ENCODE results near the gene ZNF282.
"Not testable (repeated sequence)": the region's sequence is repeated elsewhere in the genome, so short reads cannot be mapped to it uniquely, and the experiment has no call there.

Gene ZNF282

GRCh38 chr7:149207324-149208035 is 12.1 kb downstream of the ZNF282 start:
- Mint-ChIP-seq H3K9me3 (no peaks in the 10 kb centered on the region), H3K4me3 (no peak overlapping the region), H3K4me1 (peaks cover 6% of the 10 kb centered on the region), H3K27ac (peak overlapping the region in 1 of 2 donors; percentile 68), H3K27me3 (no peaks in the 10 kb centered on the region)
- DNase-seq = no peak
- no peak for ATAC-seq

GRCh38 chr7:149209518-149210269 is 14.3 kb downstream of the ZNF282 start:
- peaks cover 6% of the 10 kb centered on the region for H3K4me1 Mint-ChIP-seq
- no peak overlapping the region for H3K27ac Mint-ChIP-seq
- no peak overlapping the region for H3K4me3 Mint-ChIP-seq

GRCh38 chr7:149210551-149210950 is 15.2 kb downstream of the ZNF282 start:
- ATAC-seq (no peak), DNase-seq (no peak)
- Mint-ChIP-seq H3K4me1 (peaks cover 6% of the 10 kb centered on the region), H3K27ac (no peak overlapping the region), H3K9me3 (no peaks in the 10 kb centered on the region), H3K4me3 (no peak overlapping the region), H3K27me3 (no peaks in the 10 kb centered on the region)

More at GRCh38 chr7:149209518-149210269, 14.3 kb downstream of the ZNF282 start:
- Mint-ChIP-seq H3K27me3 (no peaks in the 10 kb centered on the region), H3K9me3 (no peaks in the 10 kb centered on the region)
- ATAC-seq = peak; percentile 84
- peak; percentile 35 to 64 for DNase-seq

GRCh38 chr7:149214020-149214720 is 18.8 kb downstream of the ZNF282 start:
- no peak for DNase-seq
- no peak for ATAC-seq
- peaks cover 5% of the 10 kb centered on the region for H3K4me1 Mint-ChIP-seq
- H3K9me3 Mint-ChIP-seq = no peaks in the 10 kb centered on the region
- H3K27me3 Mint-ChIP-seq = no peaks in the 10 kb centered on the region
- no peak overlapping the region for H3K4me3 Mint-ChIP-seq
- peak overlapping the region in 1 of 2 donors; percentile 38 for H3K27ac Mint-ChIP-seq

GRCh38 chr7:149216402-149216801 is 21.1 kb downstream of the ZNF282 start:
- H3K4me1 Mint-ChIP-seq = no peaks in the 10 kb centered on the region
- ATAC-seq (no peak), DNase-seq (no peak)
- no peaks in the 10 kb centered on the region for H3K27me3 Mint-ChIP-seq
- H3K9me3 Mint-ChIP-seq = no peaks in the 10 kb centered on the region
- peak overlapping the region in 1 of 2 donors; percentile 65 for H3K27ac Mint-ChIP-seq
- no peak overlapping the region for H3K4me3 Mint-ChIP-seq

- no peaks in the 10 kb centered on the region for H3K9me3 Mint-ChIP-seq
- H3K27ac Mint-ChIP-seq = no peak overlapping the region
- ATAC-seq (no peak), DNase-seq (no peak)
- H3K4me3 Mint-ChIP-seq = no peak overlapping the region
- no peaks in the 10 kb centered on the region for H3K27me3 Mint-ChIP-seq
- no peaks in the 10 kb centered on the region for H3K4me1 Mint-ChIP-seq
Observed at GRCh38 chr7:149217570-149217969, 22.2 kb downstream of the ZNF282 start.

GRCh38 chr7:149218469-149219420 is 23.4 kb downstream of the ZNF282 start:
- Mint-ChIP-seq H3K27me3 (no peaks in the 10 kb centered on the region), H3K27ac (peak overlapping the region; percentile 43 to 68), H3K9me3 (no peaks in the 10 kb centered on the region), H3K4me3 (no peak overlapping the region), H3K4me1 (no peaks in the 10 kb centered on the region)
- no peak for DNase-seq
- ATAC-seq = no peak

- Mint-ChIP-seq H3K27me3 (no peaks in the 10 kb centered on the region), H3K4me1 (no peaks in the 10 kb centered on the region), H3K27ac (no peak overlapping the region), H3K4me3 (no peak overlapping the region), H3K9me3 (no peaks in the 10 kb centered on the region)
- no peak for ATAC-seq
- no peak for DNase-seq
Observed at GRCh38 chr7:149220534-149220933, 25.2 kb downstream of the ZNF282 start.

- H3K27ac Mint-ChIP-seq = peak overlapping the region in 1 of 2 donors; percentile 27
- no peaks in the 10 kb centered on the region for H3K9me3 Mint-ChIP-seq
- ATAC-seq = no peak
- no peak overlapping the region for H3K4me3 Mint-ChIP-seq
- H3K4me1 Mint-ChIP-seq = no peaks in the 10 kb centered on the region
- DNase-seq = no peak
- H3K27me3 Mint-ChIP-seq = no peaks in the 10 kb centered on the region
Observed at GRCh38 chr7:149223176-149223575, 27.8 kb downstream of the ZNF282 start.

GRCh38 chr7:149223761-149224160 is 28.4 kb downstream of the ZNF282 start:
- Mint-ChIP-seq H3K27ac (no peak overlapping the region), H3K4me1 (no peaks in the 10 kb centered on the region), H3K9me3 (no peaks in the 10 kb centered on the region), H3K27me3 (no peaks in the 10 kb centered on the region), H3K4me3 (no peak overlapping the region)
- DNase-seq = no peak
- peak; percentile 51 for ATAC-seq

- Mint-ChIP-seq H3K4me1 (no peaks in the 10 kb centered on the region), H3K4me3 (no peak overlapping the region), H3K27ac (no peak overlapping the region), H3K9me3 (no peaks in the 10 kb centered on the region), H3K27me3 (peaks cover 2% of the 10 kb centered on the region)
- DNase-seq = no peak
- peak; percentile 47 for ATAC-seq
Observed at GRCh38 chr7:149224352-149224751, 29.0 kb downstream of the ZNF282 start.

- DNase-seq (no peak), ATAC-seq (no peak)
- Mint-ChIP-seq H3K27ac (no peak overlapping the region), H3K4me3 (no peak overlapping the region), H3K9me3 (no peaks in the 10 kb centered on the region), H3K27me3 (peaks cover 9% of the 10 kb centered on the region), H3K4me1 (no peaks in the 10 kb centered on the region)
Observed at GRCh38 chr7:149225106-149225505, 29.8 kb downstream of the ZNF282 start.

GRCh38 chr7:149225656-149226055 is 30.3 kb downstream of the ZNF282 start:
- H3K9me3 Mint-ChIP-seq = no peaks in the 10 kb centered on the region
- no peak overlapping the region for H3K4me3 Mint-ChIP-seq
- no peak for ATAC-seq
- H3K27ac Mint-ChIP-seq = no peak overlapping the region
- DNase-seq = no peak
- peaks cover 13% of the 10 kb centered on the region for H3K27me3 Mint-ChIP-seq
- H3K4me1 Mint-ChIP-seq = no peaks in the 10 kb centered on the region

- DNase-seq, H3K27ac Mint-ChIP-seq, H3K9me3 Mint-ChIP-seq, ATAC-seq, H3K4me3 Mint-ChIP-seq, H3K4me1 Mint-ChIP-seq: not testable (repeated sequence)
- H3K27me3 Mint-ChIP-seq = peaks cover 13% of the 10 kb centered on the region
Observed at GRCh38 chr7:149226366-149226765, 31.0 kb downstream of the ZNF282 start.

Data from stimulated activated naive CD8-positive, alpha-beta T cell treated with anti-CD3 and anti-CD28 coated beads, Interleukin-15, amount 100 ng/mL, for 72 hours (primary cell).